ENCODE results near the gene ELAVL2. TPM values are rescaled to one million over a fixed set of nuclear protein-coding genes. Genes with fewer than 3 reads are reported as not detected.

The ELAVL2 gene
- total and polyA plus RNA-seq, 2 donors: 0.07 to 0.33 TPM

GRCh38 chr9:23764219-23764618 lies 61.8 kb downstream of the ELAVL2 start:
- no peaks in the 10 kb centered on the region for H3K27me3 ChIP-seq (ENCODE audit: control insufficient read depth in 2 of 2, insufficient read depth in 1 of 2, low read length in 1 of 2)
- WGBS: 93% methylated on average over 3 of the region's 3 CpGs
- no peaks in the 10 kb centered on the region for H3K9me3 ChIP-seq (ENCODE audit: control insufficient read depth in 2 of 2, insufficient read depth in 1 of 2, low read length in 1 of 2)
- no peak overlapping the region for H3K27ac ChIP-seq (ENCODE audit: low read depth in 1 of 2, low read length in 1 of 2)
- DNase-seq (ENCODE audit: low read depth in 6 of 9, low spot score in 9 of 9): no peak
- no peaks in the 10 kb centered on the region for H3K36me3 ChIP-seq (ENCODE audit: control insufficient read depth in 2 of 2, insufficient read depth in 2 of 2, low read length in 1 of 2)
- H3K4me1 ChIP-seq (ENCODE audit: control insufficient read depth in 2 of 2, insufficient read depth in 2 of 2, low read length in 2 of 2): no peaks in the 10 kb centered on the region
- no peak overlapping the region for H3K4me3 ChIP-seq (ENCODE audit: low read length in 2 of 2)

- no peak overlapping the region for H3K27ac ChIP-seq (ENCODE audit: low read depth in 1 of 2, low read length in 1 of 2)
- no peaks in the 10 kb centered on the region for H3K27me3 ChIP-seq (ENCODE audit: control insufficient read depth in 2 of 2, insufficient read depth in 1 of 2, low read length in 1 of 2)
- H3K9me3 ChIP-seq (ENCODE audit: control insufficient read depth in 2 of 2, insufficient read depth in 1 of 2, low read length in 1 of 2): no peaks in the 10 kb centered on the region
- no peaks in the 10 kb centered on the region for H3K36me3 ChIP-seq (ENCODE audit: control insufficient read depth in 2 of 2, insufficient read depth in 2 of 2, low read length in 1 of 2)
- no peak for DNase-seq (ENCODE audit: low read depth in 6 of 9, low spot score in 9 of 9)
- H3K4me1 ChIP-seq (ENCODE audit: control insufficient read depth in 2 of 2, insufficient read depth in 2 of 2, low read length in 2 of 2): no peaks in the 10 kb centered on the region
- 88% methylated on average over 5 of the region's 5 CpGs for WGBS
- no peak overlapping the region for H3K4me3 ChIP-seq (ENCODE audit: low read length in 2 of 2)
Measured at GRCh38 chr9:23754551-23754950, 71.5 kb downstream of the ELAVL2 start.

GRCh38 chr9:23752859-23753258 lies 73.2 kb downstream of the ELAVL2 start:
- no peaks in the 10 kb centered on the region for H3K36me3 ChIP-seq (ENCODE audit: control insufficient read depth in 2 of 2, insufficient read depth in 2 of 2, low read length in 1 of 2)
- WGBS: 79% methylated on average over 4 of the region's 4 CpGs

GRCh38 chr9:23751633-23752032 lies 74.4 kb downstream of the ELAVL2 start:
- H3K4me1 ChIP-seq (ENCODE audit: control insufficient read depth in 2 of 2, insufficient read depth in 2 of 2, low read length in 2 of 2): no peaks in the 10 kb centered on the region
- no peaks in the 10 kb centered on the region for H3K27me3 ChIP-seq (ENCODE audit: control insufficient read depth in 2 of 2, insufficient read depth in 1 of 2, low read length in 1 of 2)
- no peaks in the 10 kb centered on the region for H3K36me3 ChIP-seq (ENCODE audit: control insufficient read depth in 2 of 2, insufficient read depth in 2 of 2, low read length in 1 of 2)
- H3K27ac ChIP-seq (ENCODE audit: low read depth in 1 of 2, low read length in 1 of 2): no peak overlapping the region
- no peaks in the 10 kb centered on the region for H3K9me3 ChIP-seq (ENCODE audit: control insufficient read depth in 2 of 2, insufficient read depth in 1 of 2, low read length in 1 of 2)
- 95% methylated on average over 4 of the region's 4 CpGs for WGBS
- no peak for DNase-seq (ENCODE audit: low read depth in 6 of 9, low spot score in 9 of 9)
- H3K4me3 ChIP-seq (ENCODE audit: low read length in 2 of 2): no peak overlapping the region

More at GRCh38 chr9:23752859-23753258, 73.2 kb downstream of the ELAVL2 start:
- H3K4me3 ChIP-seq (ENCODE audit: low read length in 2 of 2): no peak overlapping the region
- H3K27ac ChIP-seq (ENCODE audit: low read depth in 1 of 2, low read length in 1 of 2): no peak overlapping the region
- no peak for DNase-seq (ENCODE audit: low read depth in 6 of 9, low spot score in 9 of 9)
- no peaks in the 10 kb centered on the region for H3K27me3 ChIP-seq (ENCODE audit: control insufficient read depth in 2 of 2, insufficient read depth in 1 of 2, low read length in 1 of 2)
- H3K9me3 ChIP-seq (ENCODE audit: control insufficient read depth in 2 of 2, insufficient read depth in 1 of 2, low read length in 1 of 2): no peaks in the 10 kb centered on the region
- no peaks in the 10 kb centered on the region for H3K4me1 ChIP-seq (ENCODE audit: control insufficient read depth in 2 of 2, insufficient read depth in 2 of 2, low read length in 2 of 2)

- no peaks in the 10 kb centered on the region for H3K36me3 ChIP-seq (ENCODE audit: control insufficient read depth in 2 of 2, insufficient read depth in 2 of 2, low read length in 1 of 2)
- no peak overlapping the region for H3K4me3 ChIP-seq (ENCODE audit: low read length in 2 of 2)
- H3K27me3 ChIP-seq (ENCODE audit: control insufficient read depth in 2 of 2, insufficient read depth in 1 of 2, low read length in 1 of 2): no peaks in the 10 kb centered on the region
- H3K9me3 ChIP-seq (ENCODE audit: control insufficient read depth in 2 of 2, insufficient read depth in 1 of 2, low read length in 1 of 2): no peaks in the 10 kb centered on the region
- H3K27ac ChIP-seq (ENCODE audit: low read depth in 1 of 2, low read length in 1 of 2): no peak overlapping the region
- DNase-seq (ENCODE audit: low read depth in 6 of 9, low spot score in 9 of 9): no peak
- no peaks in the 10 kb centered on the region for H3K4me1 ChIP-seq (ENCODE audit: control insufficient read depth in 2 of 2, insufficient read depth in 2 of 2, low read length in 2 of 2)
- 97% methylated on average over 3 of the region's 3 CpGs for WGBS
Measured at GRCh38 chr9:23750808-23751207, 75.2 kb downstream of the ELAVL2 start.

GRCh38 chr9:23747088-23748075 lies 78.7 kb downstream of the ELAVL2 start:
- H3K4me1 ChIP-seq (ENCODE audit: control insufficient read depth in 2 of 2, insufficient read depth in 2 of 2, low read length in 2 of 2): no peaks in the 10 kb centered on the region
- no peaks in the 10 kb centered on the region for H3K9me3 ChIP-seq (ENCODE audit: control insufficient read depth in 2 of 2, insufficient read depth in 1 of 2, low read length in 1 of 2)
- no peaks in the 10 kb centered on the region for H3K36me3 ChIP-seq (ENCODE audit: control insufficient read depth in 2 of 2, insufficient read depth in 2 of 2, low read length in 1 of 2)
- H3K27me3 ChIP-seq (ENCODE audit: control insufficient read depth in 2 of 2, insufficient read depth in 1 of 2, low read length in 1 of 2): no peaks in the 10 kb centered on the region
- 88% methylated on average over 5 of the region's 5 CpGs for WGBS
- no peak for DNase-seq (ENCODE audit: low read depth in 6 of 9, low spot score in 9 of 9)
- no peak overlapping the region for H3K4me3 ChIP-seq (ENCODE audit: low read length in 2 of 2)
- no peak overlapping the region for H3K27ac ChIP-seq (ENCODE audit: low read depth in 1 of 2, low read length in 1 of 2)

GRCh38 chr9:23746317-23746716 lies 79.7 kb downstream of the ELAVL2 start:
- Histone ChIP-seq H3K27ac (ENCODE audit: low read depth in 1 of 2, low read length in 1 of 2) (no peak overlapping the region), H3K27me3 (ENCODE audit: control insufficient read depth in 2 of 2, insufficient read depth in 1 of 2, low read length in 1 of 2) (no peaks in the 10 kb centered on the region), H3K4me1 (ENCODE audit: control insufficient read depth in 2 of 2, insufficient read depth in 2 of 2, low read length in 2 of 2) (no peaks in the 10 kb centered on the region), H3K9me3 (ENCODE audit: control insufficient read depth in 2 of 2, insufficient read depth in 1 of 2, low read length in 1 of 2) (no peaks in the 10 kb centered on the region), H3K36me3 (ENCODE audit: control insufficient read depth in 2 of 2, insufficient read depth in 2 of 2, low read length in 1 of 2) (no peaks in the 10 kb centered on the region), H3K4me3 (ENCODE audit: low read length in 2 of 2) (no peak overlapping the region)
- 60% methylated on average over 2 of the region's 2 CpGs for WGBS
- no peak for DNase-seq (ENCODE audit: low read depth in 6 of 9, low spot score in 9 of 9)

GRCh38 chr9:23743036-23743435 lies 83.0 kb downstream of the ELAVL2 start:
- no peaks in the 10 kb centered on the region for H3K36me3 ChIP-seq (ENCODE audit: control insufficient read depth in 2 of 2, insufficient read depth in 2 of 2, low read length in 1 of 2)
- WGBS: 94% methylated on average over 3 of the region's 3 CpGs
- no peaks in the 10 kb centered on the region for H3K9me3 ChIP-seq (ENCODE audit: control insufficient read depth in 2 of 2, insufficient read depth in 1 of 2, low read length in 1 of 2)
- H3K4me1 ChIP-seq (ENCODE audit: control insufficient read depth in 2 of 2, insufficient read depth in 2 of 2, low read length in 2 of 2): no peaks in the 10 kb centered on the region
- no peak for DNase-seq (ENCODE audit: low read depth in 6 of 9, low spot score in 9 of 9)
- H3K27ac ChIP-seq (ENCODE audit: low read depth in 1 of 2, low read length in 1 of 2): no peak overlapping the region
- no peak overlapping the region for H3K4me3 ChIP-seq (ENCODE audit: low read length in 2 of 2)
- no peaks in the 10 kb centered on the region for H3K27me3 ChIP-seq (ENCODE audit: control insufficient read depth in 2 of 2, insufficient read depth in 1 of 2, low read length in 1 of 2)

GRCh38 chr9:23741351-23741750 lies 84.7 kb downstream of the ELAVL2 start:
- no peaks in the 10 kb centered on the region for H3K27me3 ChIP-seq (ENCODE audit: control insufficient read depth in 2 of 2, insufficient read depth in 1 of 2, low read length in 1 of 2)
- DNase-seq (ENCODE audit: low read depth in 6 of 9, low spot score in 9 of 9): no peak
- WGBS: 25% methylated on average over 1 of the region's 1 CpG
- H3K4me3 ChIP-seq (ENCODE audit: low read length in 2 of 2): no peak overlapping the region
- H3K36me3 ChIP-seq (ENCODE audit: control insufficient read depth in 2 of 2, insufficient read depth in 2 of 2, low read length in 1 of 2): no peaks in the 10 kb centered on the region
- H3K4me1 ChIP-seq (ENCODE audit: control insufficient read depth in 2 of 2, insufficient read depth in 2 of 2, low read length in 2 of 2): no peaks in the 10 kb centered on the region
- no peaks in the 10 kb centered on the region for H3K9me3 ChIP-seq (ENCODE audit: control insufficient read depth in 2 of 2, insufficient read depth in 1 of 2, low read length in 1 of 2)
- H3K27ac ChIP-seq (ENCODE audit: low read depth in 1 of 2, low read length in 1 of 2): no peak overlapping the region
